Vagina (tissue), 2 donors: ENCODE data around the gene GDPD4.

Source experiments
- CTCF ChIP-seq, 3 experiments: fragments of 450-650 bp in 2 of 3; fragments of 200-600 bp in 1 of 3; sonication (generic) in 1 of 3; IDR thresholded peaks; one replicate each; pipeline ENCODE4 v1.5.1; 2017 to 2019; ENCODE audit warnings: antibody characterized with exemption in 3 of 3, mild to moderate bottlenecking in 2 of 3, moderate library complexity in 2 of 3
- POLR2AphosphoS5 ChIP-seq, 2 donors: sonication (generic); formaldehyde crosslinking; IDR thresholded peaks; one replicate each; pipeline ENCODE4 v1.9.0; 2017; ENCODE audit warnings: antibody characterized with exemption in 2 of 2, mild to moderate bottlenecking in 2 of 2, low read depth in 1 of 2; ENCODE audit not compliant: insufficient read depth in 1 of 2

GRCh38 chr11:77289737-77290136 lies 11.7 kb downstream of the GDPD4 start:
- TF ChIP-seq CTCF (IDR thresholded peaks at IDR 0.05) = no peak
- TF ChIP-seq POLR2AphosphoS5 (IDR thresholded peaks at IDR 0.05; ENCODE audit: insufficient read depth in 1 of 2, low read depth in 1 of 2) = no peak
